Chondrocyte (in vitro differentiated cells): ENCODE measurements around the gene COL28A1. TPM values are rescaled to one million over a fixed set of nuclear protein-coding genes. Genes with fewer than 3 reads are reported as not detected.
"Not testable (repeated sequence)": the region's sequence is repeated elsewhere in the genome, so short reads cannot be mapped to it uniquely, and the experiment has no call there.

ENCODE experiments used
- DNase-seq: peaks from one replicate; pipeline ENCODE4 v3.0.0; 2021; ENCODE audit warnings: mixed read lengths, low spot score
- H3K27ac Mint-ChIP-seq: one replicate; pipeline ENCODE4 v1.8.0; 2021; ENCODE audit warnings: mild to moderate bottlenecking, moderate library complexity, mixed read lengths; ENCODE audit not compliant: unreplicated experiment
- H3K27me3 Mint-ChIP-seq: 2 replicates; pipeline ENCODE4 v1.8.0; 2021; ENCODE audit warnings: low read depth, mixed read lengths
- H3K36me3 Mint-ChIP-seq: 2 replicates; pipeline ENCODE4 v1.8.0; 2021; ENCODE audit warnings: low read depth, mixed read lengths
- H3K4me1 Mint-ChIP-seq: 2 replicates; pipeline ENCODE4 v1.8.0; 2021; ENCODE audit warnings: low read depth, mild to moderate bottlenecking, mixed read lengths
- H3K4me3 Mint-ChIP-seq: one replicate; pipeline ENCODE4 v1.8.0; 2021; ENCODE audit warnings: mild to moderate bottlenecking, moderate library complexity, mixed read lengths; ENCODE audit not compliant: unreplicated experiment
- H3K9me3 Mint-ChIP-seq: 2 replicates; pipeline ENCODE4 v1.8.0; 2021; ENCODE audit warnings: low read depth, mixed read lengths
- CTCF ChIP-seq: fragments of 200-600 bp; sonication (generic); IDR thresholded peaks from 2 replicates; pipeline ENCODE4 v1.5.0; 2021; ENCODE audit warnings: antibody characterized with exemption, mild to moderate bottlenecking, moderate library complexity
- total RNA-seq: library from RNA; stranded (reverse); gene quantifications from 3 replicates; pipeline ENCODE4 v1.2.1, GENCODE V29; 2021

Gene COL28A1
- total RNA-seq, 1 donor from 2014 or later: 0.25 TPM

GRCh38 chr7:7474436-7474835 is 61.2 kb downstream of the COL28A1 start:
- DNase-seq: no peak
- TF ChIP-seq CTCF: no peak
- no peak overlapping the region for H3K27ac Mint-ChIP-seq
- H3K4me3 Mint-ChIP-seq: no peak overlapping the region
- H3K27me3 Mint-ChIP-seq: no peaks in the 10 kb centered on the region
- peaks cover 26% of the 10 kb centered on the region for H3K9me3 Mint-ChIP-seq
- no peaks in the 10 kb centered on the region for H3K4me1 Mint-ChIP-seq
- H3K36me3 Mint-ChIP-seq: peaks cover 2% of the 10 kb centered on the region

GRCh38 chr7:7464991-7465765 is 70.5 kb downstream of the COL28A1 start:
- DNase-seq, H3K4me1 Mint-ChIP-seq, H3K9me3 Mint-ChIP-seq, H3K27me3 Mint-ChIP-seq, H3K4me3 Mint-ChIP-seq, H3K36me3 Mint-ChIP-seq, H3K27ac Mint-ChIP-seq: not testable (repeated sequence)

- H3K4me1 Mint-ChIP-seq: no peaks in the 10 kb centered on the region
- no peaks in the 10 kb centered on the region for H3K27me3 Mint-ChIP-seq
- no peak for DNase-seq
- no peak overlapping the region for H3K27ac Mint-ChIP-seq
- no peaks in the 10 kb centered on the region for H3K36me3 Mint-ChIP-seq
- no peak for TF ChIP-seq CTCF
- no peak overlapping the region for H3K4me3 Mint-ChIP-seq
- peaks cover 17% of the 10 kb centered on the region for H3K9me3 Mint-ChIP-seq
Observed at GRCh38 chr7:7454000-7454399, 81.7 kb downstream of the COL28A1 start.

GRCh38 chr7:7452652-7453051 is 83.0 kb downstream of the COL28A1 start:
- Mint-ChIP-seq H3K27ac (no peak overlapping the region), H3K9me3 (peaks cover 27% of the 10 kb centered on the region), H3K27me3 (no peaks in the 10 kb centered on the region), H3K4me3 (no peak overlapping the region), H3K4me1 (no peaks in the 10 kb centered on the region), H3K36me3 (peaks cover 2% of the 10 kb centered on the region)
- TF ChIP-seq CTCF: no peak
- no peak for DNase-seq

- H3K9me3 Mint-ChIP-seq: peaks cover 24% of the 10 kb centered on the region
- peaks cover 2% of the 10 kb centered on the region for H3K36me3 Mint-ChIP-seq
- H3K27ac Mint-ChIP-seq: no peak overlapping the region
- no peaks in the 10 kb centered on the region for H3K4me1 Mint-ChIP-seq
- DNase-seq: no peak
- no peaks in the 10 kb centered on the region for H3K27me3 Mint-ChIP-seq
- no peak overlapping the region for H3K4me3 Mint-ChIP-seq
- no peak for TF ChIP-seq CTCF
Observed at GRCh38 chr7:7452119-7452518, 83.6 kb downstream of the COL28A1 start.

GRCh38 chr7:7449055-7449454 is 86.6 kb downstream of the COL28A1 start:
- no peak overlapping the region for H3K4me3 Mint-ChIP-seq
- H3K36me3 Mint-ChIP-seq: peaks cover 2% of the 10 kb centered on the region
- H3K4me1 Mint-ChIP-seq: peaks cover 4% of the 10 kb centered on the region
- peaks cover 35% of the 10 kb centered on the region for H3K9me3 Mint-ChIP-seq
- no peak overlapping the region for H3K27ac Mint-ChIP-seq
- TF ChIP-seq CTCF: no peak
- no peak for DNase-seq
- no peaks in the 10 kb centered on the region for H3K27me3 Mint-ChIP-seq
